ENCODE results near the gene NT5C2. TPM values are rescaled to one million over a fixed set of nuclear protein-coding genes. Genes with fewer than 3 reads are reported as not detected.
"Not testable (repeated sequence)": the region's sequence is repeated elsewhere in the genome, so short reads cannot be mapped to it uniquely, and the experiment has no call there.

NT5C2 gene
- total RNA-seq, 1 experiment from 2014 or later = 74.6 TPM

DNA sequence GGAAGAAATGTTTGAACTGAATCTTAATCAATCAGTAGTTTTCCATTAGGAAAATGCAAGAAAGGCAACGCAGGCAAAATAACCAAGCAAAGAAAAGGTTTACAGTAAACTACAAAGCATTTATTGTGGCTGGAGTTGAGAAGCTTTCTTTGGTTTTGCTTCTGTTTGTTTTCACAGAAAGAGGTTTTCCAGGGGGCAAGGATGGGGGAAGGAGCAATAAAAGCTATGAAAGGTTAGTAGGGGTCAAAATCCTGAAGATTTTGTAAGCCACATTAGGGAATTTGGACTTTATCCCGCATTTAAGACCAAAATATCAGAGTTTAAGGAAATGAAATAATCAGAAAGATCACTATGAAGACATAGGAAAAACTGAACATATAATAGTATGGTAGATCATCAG is 51.1 kb downstream of the NT5C2 start:
- Histone ChIP-seq H3K4me3 (ENCODE audit: low read length) (no peak overlapping the region), H3K36me3 (ENCODE audit: low read depth, low read length) (peaks cover 3% of the 10 kb centered on the region), H2AFZ (ENCODE audit: low read length) (no peak overlapping the region), H3K27me3 (ENCODE audit: low read length) (no peaks in the 10 kb centered on the region), H3K9me3 (ENCODE audit: low read length) (no peaks in the 10 kb centered on the region), H3K9me2 (replicated peaks; ENCODE audit: low read length) (no peaks in the 10 kb centered on the region), H3K4me1 (ENCODE audit: insufficient read depth, low read length) (no peaks in the 10 kb centered on the region), H3K9ac (ENCODE audit: low read length) (no peak overlapping the region), H3K4me2 (ENCODE audit: low read length) (no peak overlapping the region), H4K20me1 (ENCODE audit: low read length) (no peaks in the 10 kb centered on the region), H3K27ac (ENCODE audit: low read length) (no peak overlapping the region), H3F3A (ENCODE audit: low read length, unreplicated experiment) (no peaks in the 10 kb centered on the region), H3K79me2 (ENCODE audit: low read length) (peaks cover 20% of the 10 kb centered on the region; the same call in 1 of the 2 replicates)
- ChIA-PET POLR2A (ENCODE audit: unreplicated experiment) (no interaction called here), CTCF (no interaction called here)
- intact Hi-C loops (cut with micrococcal nuclease) = no loop called here
- ATAC-seq (no peak), DNase-seq (no peak)
- TF ChIP-seq EZH2 (IDR thresholded peaks at IDR 0.05; ENCODE audit: low read length, unreplicated experiment) (no peak), EZH2phosphoT487 (IDR thresholded peaks at IDR 0.05; ENCODE audit: borderline replicate concordance, low read length) (no peak)
- TF ChIP-seq, protein P1, sequence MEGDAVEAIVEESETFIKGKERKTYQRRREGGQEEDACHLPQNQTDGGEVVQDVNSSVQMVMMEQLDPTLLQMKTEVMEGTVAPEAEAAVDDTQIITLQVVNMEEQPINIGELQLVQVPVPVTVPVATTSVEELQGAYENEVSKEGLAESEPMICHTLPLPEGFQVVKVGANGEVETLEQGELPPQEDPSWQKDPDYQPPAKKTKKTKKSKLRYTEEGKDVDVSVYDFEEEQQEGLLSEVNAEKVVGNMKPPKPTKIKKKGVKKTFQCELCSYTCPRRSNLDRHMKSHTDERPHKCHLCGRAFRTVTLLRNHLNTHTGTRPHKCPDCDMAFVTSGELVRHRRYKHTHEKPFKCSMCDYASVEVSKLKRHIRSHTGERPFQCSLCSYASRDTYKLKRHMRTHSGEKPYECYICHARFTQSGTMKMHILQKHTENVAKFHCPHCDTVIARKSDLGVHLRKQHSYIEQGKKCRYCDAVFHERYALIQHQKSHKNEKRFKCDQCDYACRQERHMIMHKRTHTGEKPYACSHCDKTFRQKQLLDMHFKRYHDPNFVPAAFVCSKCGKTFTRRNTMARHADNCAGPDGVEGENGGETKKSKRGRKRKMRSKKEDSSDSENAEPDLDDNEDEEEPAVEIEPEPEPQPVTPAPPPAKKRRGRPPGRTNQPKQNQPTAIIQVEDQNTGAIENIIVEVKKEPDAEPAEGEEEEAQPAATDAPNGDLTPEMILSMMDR (conservative IDR thresholded peaks at IDR 0.05; ENCODE audit: low read depth, low read length) = no peak
- no TSS peak for BruUV-seq (replicated peaks)

DNA sequence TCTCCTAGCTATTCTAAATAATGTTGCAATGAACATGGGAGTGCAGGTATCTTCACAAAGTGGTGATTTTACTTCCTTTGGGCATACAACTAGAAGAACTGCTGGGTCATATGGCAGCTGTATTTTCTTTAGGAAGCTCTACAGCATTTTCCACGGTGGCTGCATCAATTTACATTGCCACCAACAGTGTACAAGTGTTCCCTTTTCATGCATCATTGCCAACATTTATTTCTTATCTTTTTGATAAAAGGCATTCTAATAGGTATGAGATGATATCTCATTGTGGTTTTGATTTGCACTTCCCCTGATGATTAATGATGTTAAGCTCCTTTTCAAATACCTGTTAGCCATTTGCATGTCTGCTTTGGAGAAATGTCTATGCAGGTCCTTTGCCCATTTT is 52.6 kb downstream of the NT5C2 start:
- no peak overlapping the region for H3K27ac ChIP-seq (ENCODE audit: low read length)
- no peaks in the 10 kb centered on the region for H3F3A ChIP-seq (ENCODE audit: low read length, unreplicated experiment)
- BruUV-seq (replicated peaks) = no TSS peak
- H3K27me3 ChIP-seq (ENCODE audit: low read length) = no peaks in the 10 kb centered on the region
- ChIA-PET CTCF (no interaction called here), POLR2A (ENCODE audit: unreplicated experiment) (no interaction called here)
- no peak for ATAC-seq
- H3K9me3 ChIP-seq (ENCODE audit: low read length) = no peaks in the 10 kb centered on the region
- no peak for DNase-seq
- no peak overlapping the region for H3K9ac ChIP-seq (ENCODE audit: low read length)
- H3K79me2 ChIP-seq (ENCODE audit: low read length) = peaks cover 13% of the 10 kb centered on the region; the same call in 1 of the 2 replicates
- no peaks in the 10 kb centered on the region for H4K20me1 ChIP-seq (ENCODE audit: low read length)
- H3K9me2 ChIP-seq (replicated peaks; ENCODE audit: low read length) = no peaks in the 10 kb centered on the region
- intact Hi-C loops (cut with micrococcal nuclease) = no loop called here
- H3K4me3 ChIP-seq (ENCODE audit: low read length) = no peak overlapping the region
- H3K4me2 ChIP-seq (ENCODE audit: low read length) = no peak overlapping the region
- H3K36me3 ChIP-seq (ENCODE audit: low read depth, low read length) = peaks cover 11% of the 10 kb centered on the region
- no peak overlapping the region for H2AFZ ChIP-seq (ENCODE audit: low read length)
- H3K4me1 ChIP-seq (ENCODE audit: insufficient read depth, low read length) = no peaks in the 10 kb centered on the region
- TF ChIP-seq EZH2 (IDR thresholded peaks at IDR 0.05; ENCODE audit: low read length, unreplicated experiment) (no peak), EZH2phosphoT487 (IDR thresholded peaks at IDR 0.05; ENCODE audit: borderline replicate concordance, low read length) (no peak)
- TF ChIP-seq, protein P1 (conservative IDR thresholded peaks at IDR 0.05; ENCODE audit: low read depth, low read length) = no peak

DNA sequence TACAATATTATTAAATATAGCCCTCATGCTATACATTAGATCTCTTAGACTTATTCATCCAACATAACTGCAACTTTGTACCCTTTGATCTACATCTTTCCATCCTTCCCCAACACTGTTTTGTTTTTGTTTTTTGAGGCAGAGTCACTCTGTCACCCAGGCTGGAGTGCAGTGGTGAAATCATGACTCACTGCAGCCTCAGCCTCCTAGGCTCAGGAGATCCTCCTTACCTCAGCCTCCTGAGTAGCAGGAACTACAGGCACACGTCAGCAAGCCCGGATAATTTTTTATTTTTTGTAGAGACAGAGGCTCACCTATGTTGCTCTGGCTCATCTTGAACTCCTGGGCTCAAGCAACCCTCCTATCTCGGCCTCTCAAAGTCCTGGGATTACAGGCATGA is 53.3 kb downstream of the NT5C2 start:
- TF ChIP-seq, protein P1 (conservative IDR thresholded peaks at IDR 0.05; ENCODE audit: low read depth, low read length) = no peak
- TF ChIP-seq EZH2 (IDR thresholded peaks at IDR 0.05; ENCODE audit: low read length, unreplicated experiment) (no peak), EZH2phosphoT487 (IDR thresholded peaks at IDR 0.05; ENCODE audit: borderline replicate concordance, low read length) (no peak)
- Histone ChIP-seq H3K79me2 (ENCODE audit: low read length) (0 out of 2 replicates have a peak, but pooled peaks cover 8% of the 10 kb centered on the region), H3K36me3 (ENCODE audit: low read depth, low read length) (peaks cover 11% of the 10 kb centered on the region), H3K9me3 (ENCODE audit: low read length) (no peaks in the 10 kb centered on the region), H3K27ac (ENCODE audit: low read length) (no peak overlapping the region), H3K4me1 (ENCODE audit: insufficient read depth, low read length) (no peaks in the 10 kb centered on the region), H4K20me1 (ENCODE audit: low read length) (no peaks in the 10 kb centered on the region), H3K4me2 (ENCODE audit: low read length) (no peak overlapping the region), H3K27me3 (ENCODE audit: low read length) (no peaks in the 10 kb centered on the region), H3K4me3 (ENCODE audit: low read length) (no peak overlapping the region), H3K9ac (ENCODE audit: low read length) (no peak overlapping the region), H3F3A (ENCODE audit: low read length, unreplicated experiment) (no peaks in the 10 kb centered on the region), H3K9me2 (replicated peaks; ENCODE audit: low read length) (no peaks in the 10 kb centered on the region), H2AFZ (ENCODE audit: low read length) (no peak overlapping the region)
- BruUV-seq (replicated peaks) = no TSS peak
- intact Hi-C loops (cut with micrococcal nuclease) = no loop called here
- no peak for ATAC-seq
- POLR2A ChIA-PET (ENCODE audit: unreplicated experiment) = no interaction called here
- DNase-seq = no peak
- CTCF ChIA-PET = no interaction called here

DNA sequence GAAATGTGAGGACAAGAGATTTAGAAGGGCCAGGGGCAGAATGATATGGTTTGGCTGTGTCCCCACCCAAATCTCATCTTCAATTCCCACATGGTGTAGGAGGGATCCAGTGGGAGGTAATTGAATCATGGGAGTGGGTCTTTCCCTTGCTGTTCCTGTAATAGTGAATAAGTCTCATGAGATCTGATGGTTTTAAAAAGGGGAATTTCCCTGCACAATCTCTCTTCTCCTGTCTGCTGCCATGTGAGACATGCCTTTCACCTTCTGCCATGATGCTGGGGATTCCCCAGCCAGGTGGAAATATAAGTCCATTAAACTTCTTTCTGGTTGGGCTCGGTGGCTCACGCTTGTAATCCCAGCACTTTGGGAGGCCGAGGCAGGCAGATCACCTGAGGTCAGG is 57.9 kb downstream of the NT5C2 start:
- H3K4me2 ChIP-seq (ENCODE audit: low read length); POLR2A ChIA-PET (ENCODE audit: unreplicated experiment); H3K9ac ChIP-seq (ENCODE audit: low read length); H3K9me2 ChIP-seq (replicated peaks; ENCODE audit: low read length); H2AFZ ChIP-seq (ENCODE audit: low read length); H3K4me3 ChIP-seq (ENCODE audit: low read length); H3F3A ChIP-seq (ENCODE audit: low read length, unreplicated experiment); ATAC-seq; intact Hi-C loops (cut with micrococcal nuclease); H3K9me3 ChIP-seq (ENCODE audit: low read length); DNase-seq; H3K27ac ChIP-seq (ENCODE audit: low read length); H3K79me2 ChIP-seq (ENCODE audit: low read length); CTCF ChIA-PET; H3K4me1 ChIP-seq (ENCODE audit: insufficient read depth, low read length); H3K27me3 ChIP-seq (ENCODE audit: low read length); H4K20me1 ChIP-seq (ENCODE audit: low read length); BruUV-seq (replicated peaks): not testable (repeated sequence)
- peaks cover 15% of the 10 kb centered on the region for H3K36me3 ChIP-seq (ENCODE audit: low read depth, low read length)

Data from PC-3 (cell line).